ENCODE data around the gene CFAP100.
A peak's percentile ranks its signal among the peaks of the same experiment; 100 is the strongest.

CFAP100 gene

DNA sequence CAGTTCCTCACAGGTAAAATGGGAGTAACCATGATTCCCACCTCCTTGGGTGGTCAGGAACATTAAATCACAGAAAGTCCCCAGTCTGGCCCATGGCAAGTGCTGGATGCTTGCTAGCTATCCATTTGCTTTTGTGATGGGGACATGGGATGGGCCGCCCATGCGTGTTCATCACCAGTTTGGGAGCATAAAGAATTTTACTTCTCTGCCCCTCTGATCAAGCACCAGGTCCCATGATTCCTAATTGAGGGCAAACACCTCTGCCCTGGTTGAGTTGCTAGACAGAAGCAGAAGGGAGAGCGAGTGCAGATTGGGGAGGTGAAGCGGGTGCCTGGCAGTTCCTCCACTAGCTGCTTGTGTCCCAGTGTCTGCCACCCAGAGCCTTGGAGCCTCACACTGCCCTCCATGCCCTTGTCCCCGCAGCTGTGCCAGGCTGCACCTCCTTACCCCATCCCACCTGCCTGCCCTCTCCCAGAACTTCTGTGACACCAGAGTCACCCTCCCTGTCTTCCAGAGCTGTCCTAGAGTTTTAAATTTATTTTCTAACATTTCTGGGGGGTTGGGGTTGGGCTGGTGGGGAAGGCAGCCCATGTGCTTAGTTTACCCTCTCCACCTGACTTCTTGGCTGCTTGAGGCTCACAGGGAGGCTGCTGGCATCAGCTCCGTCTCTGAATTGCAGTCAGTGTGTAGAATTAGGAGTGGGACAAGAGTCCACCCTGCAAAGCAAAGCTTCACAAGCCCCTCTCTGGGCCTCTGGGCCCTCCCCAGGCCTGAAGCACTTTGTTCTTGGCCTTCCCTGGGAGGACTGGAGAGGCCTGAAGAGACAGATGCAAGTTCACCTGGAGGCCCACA is 18.4 kb downstream of the CFAP100 start:
- no peak overlapping the region for H3K4me3 ChIP-seq (ENCODE audit: low read length in 2 of 2)
- WGBS, 2 donors (ENCODE audit: extremely low coverage in 2 of 2, insufficient read length in 2 of 2, insufficient replicate concordance in 1 of 2): no CpG with 5 or more reads among the region's 6 CpGs
- no peak overlapping the region for H2BK12ac ChIP-seq (ENCODE audit: low read length)
- H3K4me1 ChIP-seq (ENCODE audit: control insufficient read depth in 2 of 2, insufficient read depth in 1 of 2, low read depth in 1 of 2, low read length in 2 of 2): peaks cover 0 to 6% of the 10 kb centered on the region in 2 donors
- H2BK120ac ChIP-seq (ENCODE audit: low read depth, low read length): peak overlapping the region; percentile 19
- no peak overlapping the region for H3K27ac ChIP-seq (replicated peaks; ENCODE audit: low read length)
- H3K18ac ChIP-seq (ENCODE audit: low read length): no peak overlapping the region
- peaks cover 2% of the 10 kb centered on the region for H3K79me1 ChIP-seq (ENCODE audit: low read depth, low read length)
- no peak overlapping the region for H2BK5ac ChIP-seq (ENCODE audit: low read length)
- no peaks in the 10 kb centered on the region for H3K36me3 ChIP-seq (replicated peaks in 1 of 2; ENCODE audit: control insufficient read depth in 2 of 2, insufficient read depth in 2 of 2, low read length in 2 of 2)
- H4K91ac ChIP-seq (ENCODE audit: low read depth, low read length, poor library complexity): no peak overlapping the region
- H3K27me3 ChIP-seq (ENCODE audit: control insufficient read depth in 3 of 3, insufficient read depth in 3 of 3, low read depth in 1 of 3, low read length in 3 of 3): peaks cover 0 to 6% (median 0%) of the 10 kb centered on the region in 3 experiments
- DNase-seq (ENCODE audit: low spot score): no peak
- no peak overlapping the region for H2AFZ ChIP-seq (ENCODE audit: low read length)
- no peak overlapping the region for H2BK15ac ChIP-seq (ENCODE audit: low read length)
- no peak overlapping the region for H3K4me2 ChIP-seq (ENCODE audit: insufficient read depth, low read length, poor library complexity, severe bottlenecking)
- no peak overlapping the region for H3K9ac ChIP-seq (ENCODE audit: low read depth, low read length, poor library complexity)
- no peak overlapping the region for H3K4ac ChIP-seq (ENCODE audit: low read length)
- H2AK5ac ChIP-seq (ENCODE audit: low read depth, low read length): peak overlapping the region; percentile 50
- H4K8ac ChIP-seq (ENCODE audit: low read depth, low read length): no peak overlapping the region
- H3K23ac ChIP-seq (ENCODE audit: low read depth, low read length, poor library complexity): no peak overlapping the region
- H3K14ac ChIP-seq (ENCODE audit: low read length): no peak overlapping the region
- no peaks in the 10 kb centered on the region for H3K9me3 ChIP-seq (replicated peaks in 1 of 2; ENCODE audit: control insufficient read depth in 2 of 2, insufficient read depth in 1 of 2, low read depth in 1 of 2, low read length in 2 of 2)

DNA sequence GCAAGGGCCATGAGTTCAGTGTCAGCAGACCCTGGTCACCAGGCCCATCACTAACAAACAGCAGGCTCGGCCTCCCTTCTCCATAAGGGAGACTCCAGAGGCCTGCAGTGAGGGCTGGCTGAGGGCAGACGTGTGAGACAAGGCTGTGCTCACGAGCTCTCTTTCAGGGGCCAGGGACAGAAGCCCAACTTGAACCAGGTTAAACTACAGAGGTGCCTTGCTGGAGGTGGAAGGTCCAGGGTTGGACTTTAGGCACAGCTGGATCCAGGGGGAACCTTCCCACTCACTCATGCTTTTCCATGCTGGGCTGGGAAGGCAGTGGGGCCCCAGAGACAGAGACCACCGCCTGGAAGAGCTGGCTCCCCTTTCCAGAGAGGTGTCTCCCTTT is 19.0 kb downstream of the CFAP100 start:
- WGBS, 2 donors (ENCODE audit: extremely low coverage in 2 of 2, insufficient read length in 2 of 2, insufficient replicate concordance in 1 of 2): no CpG with 5 or more reads among the region's 4 CpGs
- Histone ChIP-seq H2AK5ac (ENCODE audit: low read depth, low read length) (peak overlapping the region; percentile 50), H3K27ac (replicated peaks; ENCODE audit: low read length) (no peak overlapping the region), H3K4me2 (ENCODE audit: insufficient read depth, low read length, poor library complexity, severe bottlenecking) (no peak overlapping the region), H3K27me3 (ENCODE audit: control insufficient read depth in 3 of 3, insufficient read depth in 3 of 3, low read depth in 1 of 3, low read length in 3 of 3) (peaks cover 0 to 6% (median 0%) of the 10 kb centered on the region in 3 experiments), H2BK12ac (ENCODE audit: low read length) (no peak overlapping the region), H2BK15ac (ENCODE audit: low read length) (no peak overlapping the region), H3K4ac (ENCODE audit: low read length) (no peak overlapping the region), H3K4me1 (ENCODE audit: control insufficient read depth in 2 of 2, insufficient read depth in 1 of 2, low read depth in 1 of 2, low read length in 2 of 2) (peaks cover 0 to 6% of the 10 kb centered on the region in 2 donors), H2BK5ac (ENCODE audit: low read length) (no peak overlapping the region), H3K23ac (ENCODE audit: low read depth, low read length, poor library complexity) (no peak overlapping the region), H2AFZ (ENCODE audit: low read length) (no peak overlapping the region), H3K79me1 (ENCODE audit: low read depth, low read length) (peaks cover 2% of the 10 kb centered on the region), H3K36me3 (replicated peaks in 1 of 2; ENCODE audit: control insufficient read depth in 2 of 2, insufficient read depth in 2 of 2, low read length in 2 of 2) (no peaks in the 10 kb centered on the region), H3K9me3 (replicated peaks in 1 of 2; ENCODE audit: control insufficient read depth in 2 of 2, insufficient read depth in 1 of 2, low read depth in 1 of 2, low read length in 2 of 2) (no peaks in the 10 kb centered on the region), H3K14ac (ENCODE audit: low read length) (no peak overlapping the region), H4K8ac (ENCODE audit: low read depth, low read length) (no peak overlapping the region), H4K91ac (ENCODE audit: low read depth, low read length, poor library complexity) (no peak overlapping the region), H2BK120ac (ENCODE audit: low read depth, low read length) (peak overlapping the region; percentile 19), H3K9ac (ENCODE audit: low read depth, low read length, poor library complexity) (no peak overlapping the region), H3K4me3 (ENCODE audit: low read length in 2 of 2) (no peak overlapping the region), H3K18ac (ENCODE audit: low read length) (no peak overlapping the region)
- DNase-seq (ENCODE audit: low spot score): no peak

DNA sequence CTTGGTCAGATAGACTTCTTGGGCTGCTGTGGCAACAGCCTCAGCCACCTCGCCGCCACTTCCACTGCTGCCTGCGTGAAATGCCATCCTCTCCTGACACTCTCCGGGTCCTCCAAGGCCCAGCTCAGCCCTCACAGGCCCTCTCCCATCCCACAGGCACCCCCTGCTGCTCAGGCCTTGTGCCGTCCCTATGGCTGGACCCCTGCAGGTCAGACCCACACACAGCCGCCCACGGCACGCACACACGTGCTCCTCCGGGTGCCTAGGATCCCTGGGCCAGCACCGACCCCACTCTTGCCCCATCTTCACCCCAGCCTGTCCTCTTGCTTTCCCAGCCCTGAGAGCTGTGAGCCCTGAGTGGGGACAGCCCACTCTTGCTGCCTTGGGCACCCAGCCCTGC is 19.7 kb downstream of the CFAP100 start:
- H3K9ac ChIP-seq (ENCODE audit: low read depth, low read length, poor library complexity): peak overlapping the region; percentile 44
- H3K79me1 ChIP-seq (ENCODE audit: low read depth, low read length): peaks cover 2% of the 10 kb centered on the region
- H3K4me2 ChIP-seq (ENCODE audit: insufficient read depth, low read length, poor library complexity, severe bottlenecking): no peak overlapping the region
- peaks cover 0 to 6% of the 10 kb centered on the region in 2 donors for H3K4me1 ChIP-seq (ENCODE audit: control insufficient read depth in 2 of 2, insufficient read depth in 1 of 2, low read depth in 1 of 2, low read length in 2 of 2)
- peaks cover 0 to 6% (median 0%) of the 10 kb centered on the region in 3 experiments for H3K27me3 ChIP-seq (ENCODE audit: control insufficient read depth in 3 of 3, insufficient read depth in 3 of 3, low read depth in 1 of 3, low read length in 3 of 3)
- no peak overlapping the region for H2BK12ac ChIP-seq (ENCODE audit: low read length)
- H3K36me3 ChIP-seq (replicated peaks in 1 of 2; ENCODE audit: control insufficient read depth in 2 of 2, insufficient read depth in 2 of 2, low read length in 2 of 2): no peaks in the 10 kb centered on the region
- H3K9me3 ChIP-seq (replicated peaks in 1 of 2; ENCODE audit: control insufficient read depth in 2 of 2, insufficient read depth in 1 of 2, low read depth in 1 of 2, low read length in 2 of 2): no peaks in the 10 kb centered on the region
- H4K8ac ChIP-seq (ENCODE audit: low read depth, low read length): no peak overlapping the region
- H3K14ac ChIP-seq (ENCODE audit: low read length): no peak overlapping the region
- H3K18ac ChIP-seq (ENCODE audit: low read length): peak overlapping the region; percentile 64
- no peak overlapping the region for H4K91ac ChIP-seq (ENCODE audit: low read depth, low read length, poor library complexity)
- no peak for DNase-seq (ENCODE audit: low spot score)
- no CpG with 5 or more reads among the region's 11 CpGs for WGBS, 2 donors (ENCODE audit: extremely low coverage in 2 of 2, insufficient read length in 2 of 2, insufficient replicate concordance in 1 of 2)
- no peak overlapping the region for H2AFZ ChIP-seq (ENCODE audit: low read length)
- H3K23ac ChIP-seq (ENCODE audit: low read depth, low read length, poor library complexity): no peak overlapping the region
- no peak overlapping the region for H3K4me3 ChIP-seq (ENCODE audit: low read length in 2 of 2)
- H2BK15ac ChIP-seq (ENCODE audit: low read length): peak overlapping the region; percentile 54
- no peak overlapping the region for H3K27ac ChIP-seq (replicated peaks; ENCODE audit: low read length)
- no peak overlapping the region for H2AK5ac ChIP-seq (ENCODE audit: low read depth, low read length)
- H2BK120ac ChIP-seq (ENCODE audit: low read depth, low read length): no peak overlapping the region
- no peak overlapping the region for H2BK5ac ChIP-seq (ENCODE audit: low read length)
- no peak overlapping the region for H3K4ac ChIP-seq (ENCODE audit: low read length)

DNA sequence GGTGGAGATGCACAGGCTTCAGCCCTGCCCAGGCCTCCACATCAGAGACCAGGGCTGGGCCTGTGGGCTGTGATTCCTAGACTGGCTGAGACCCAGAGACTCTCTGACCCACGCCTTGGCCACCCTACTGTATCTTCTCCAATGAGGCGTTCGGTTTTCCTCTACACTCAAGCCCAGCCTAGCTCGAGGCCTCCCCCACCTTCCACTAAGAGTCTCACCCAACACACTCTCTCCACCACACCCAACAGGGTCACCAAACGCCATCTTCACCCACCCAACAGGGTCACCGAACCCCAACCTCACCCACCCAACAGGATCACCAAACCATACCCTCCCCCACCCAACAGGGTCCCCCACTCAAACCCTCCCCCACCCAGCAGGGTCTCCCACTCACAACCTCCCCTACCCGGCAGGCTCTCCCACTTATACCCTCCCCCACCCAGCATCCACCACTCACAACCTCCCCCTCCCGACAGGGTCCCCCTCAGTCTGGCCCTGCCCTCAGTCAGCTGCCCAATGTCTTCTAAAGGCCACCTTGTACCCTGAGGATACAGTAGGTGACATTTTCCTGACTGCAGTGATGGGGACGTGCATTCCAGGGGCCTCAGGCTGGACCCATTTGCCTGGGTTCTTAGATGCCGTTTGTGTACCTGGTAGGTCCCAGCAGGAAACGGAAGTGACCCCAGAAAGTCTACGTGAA is 20.4 kb downstream of the CFAP100 start:
- Histone ChIP-seq H3K27ac (replicated peaks; ENCODE audit: low read length) (no peak overlapping the region), H2BK15ac (ENCODE audit: low read length) (peak overlapping the region; percentile 54), H3K4ac (ENCODE audit: low read length) (no peak overlapping the region), H3K9me3 (replicated peaks in 1 of 2; ENCODE audit: control insufficient read depth in 2 of 2, insufficient read depth in 1 of 2, low read depth in 1 of 2, low read length in 2 of 2) (no peaks in the 10 kb centered on the region), H3K9ac (ENCODE audit: low read depth, low read length, poor library complexity) (peak overlapping the region; percentile 63), H3K23ac (ENCODE audit: low read depth, low read length, poor library complexity) (no peak overlapping the region), H3K18ac (ENCODE audit: low read length) (peak overlapping the region; percentile 76), H3K4me2 (ENCODE audit: insufficient read depth, low read length, poor library complexity, severe bottlenecking) (no peak overlapping the region), H2BK5ac (ENCODE audit: low read length) (no peak overlapping the region), H3K4me3 (ENCODE audit: low read length in 2 of 2) (no peak overlapping the region), H4K8ac (ENCODE audit: low read depth, low read length) (no peak overlapping the region), H2BK12ac (ENCODE audit: low read length) (no peak overlapping the region), H3K4me1 (ENCODE audit: control insufficient read depth in 2 of 2, insufficient read depth in 1 of 2, low read depth in 1 of 2, low read length in 2 of 2) (peaks cover 0 to 6% of the 10 kb centered on the region in 2 donors), H2AFZ (ENCODE audit: low read length) (no peak overlapping the region), H2BK120ac (ENCODE audit: low read depth, low read length) (no peak overlapping the region), H3K27me3 (ENCODE audit: control insufficient read depth in 3 of 3, insufficient read depth in 3 of 3, low read depth in 1 of 3, low read length in 3 of 3) (peaks cover 0 to 6% (median 0%) of the 10 kb centered on the region in 3 experiments), H3K14ac (ENCODE audit: low read length) (no peak overlapping the region), H4K91ac (ENCODE audit: low read depth, low read length, poor library complexity) (no peak overlapping the region), H3K79me1 (ENCODE audit: low read depth, low read length) (peaks cover 2% of the 10 kb centered on the region), H2AK5ac (ENCODE audit: low read depth, low read length) (no peak overlapping the region), H3K36me3 (replicated peaks in 1 of 2; ENCODE audit: control insufficient read depth in 2 of 2, insufficient read depth in 2 of 2, low read length in 2 of 2) (no peaks in the 10 kb centered on the region)
- no peak for DNase-seq (ENCODE audit: low spot score)
- WGBS, 2 donors (ENCODE audit: extremely low coverage in 2 of 2, insufficient read length in 2 of 2, insufficient replicate concordance in 1 of 2): no CpG with 5 or more reads among the region's 12 CpGs
